Common myeloid progenitor, CD34-positive (primary cell): ENCODE data around the gene PCLO.

Experiments used
- CTCF ChIA-PET: fragments of 350-600 bp; sonication (Branson Sonifier 250); formaldehyde crosslinking; loops from one replicate; lab custom pipeline; 2021; ENCODE audit warnings: antibody characterized with exemption; lab: Charles Lee
- POLR2A ChIA-PET: fragments of 350-600 bp; sonication (Branson Sonifier 250); formaldehyde crosslinking; loops from one replicate; lab custom pipeline; 2021; ENCODE audit warnings: antibody characterized with exemption; lab: Charles Lee
- DNase-seq, 3 donors: peaks; one replicate each; pipeline versions ENCODE4 v3.0.0 to v3.0.0-alpha.2; 2013
- H3K27ac ChIP-seq, 2 experiments: 1 replicate in 1 of 2; 2 replicates in 1 of 2; pipeline ENCODE4 v1.7.0; 2013; ENCODE audit warnings: inconsistent platforms in 2 of 2, low read length in 2 of 2, mild to moderate bottlenecking in 2 of 2, low read depth in 1 of 2, moderate library complexity in 1 of 2; ENCODE audit not compliant: severe bottlenecking in 2 of 2, insufficient read depth in 1 of 2, poor library complexity in 1 of 2
- H3K27me3 ChIP-seq, 5 experiments: replicated peaks in 2 of 5; 1 replicate in 3 of 5; 2 replicates in 2 of 5; pipeline versions ENCODE4 v1.6.1 to v1.7.0; 2013; ENCODE audit warnings: low read length in 4 of 5, mild to moderate bottlenecking in 2 of 5, moderate library complexity in 2 of 5, inconsistent platforms in 1 of 5; ENCODE audit not compliant: insufficient read depth in 5 of 5, control insufficient read depth in 4 of 5
- H3K36me3 ChIP-seq, 4 experiments: 1 replicate in 2 of 4; 2 replicates in 2 of 4; pipeline versions ENCODE4 v1.6.1 to v1.7.0; 2013; ENCODE audit warnings: low read length in 3 of 4, control low read depth in 1 of 4, mild to moderate bottlenecking in 1 of 4; ENCODE audit not compliant: control insufficient read depth in 4 of 4, insufficient read depth in 4 of 4
- H3K4me1 ChIP-seq, 4 experiments: 1 replicate in 3 of 4; 2 replicates in 1 of 4; pipeline versions ENCODE4 v1.6.1 to v1.7.1; 2013; ENCODE audit warnings: low read length in 3 of 4, mild to moderate bottlenecking in 3 of 4, control low read depth in 1 of 4, inconsistent platforms in 1 of 4, moderate library complexity in 1 of 4; ENCODE audit not compliant: control insufficient read depth in 4 of 4, insufficient read depth in 4 of 4; ENCODE audit errors: control extremely low read depth in 1 of 4
- H3K4me3 ChIP-seq, 7 experiments: 1 replicate in 4 of 7; 2 replicates in 3 of 7; pipeline versions ENCODE4 v1.5.1 to v1.7.0; 2013; ENCODE audit warnings: mild to moderate bottlenecking in 7 of 7, low read length in 6 of 7, moderate library complexity in 6 of 7, inconsistent platforms in 2 of 7, low read depth in 2 of 7, control low read depth in 1 of 7; ENCODE audit not compliant: insufficient read depth in 4 of 7, control insufficient read depth in 1 of 7; ENCODE audit errors: extremely low read depth in 1 of 7
- H3K9me3 ChIP-seq, 5 experiments: 1 replicate in 4 of 5; 2 replicates in 1 of 5; pipeline versions ENCODE4 v1.6.1 to v1.7.1; 2013; ENCODE audit warnings: low read length in 4 of 5, mild to moderate bottlenecking in 2 of 5, inconsistent platforms in 1 of 5, low read depth in 1 of 5, moderate library complexity in 1 of 5; ENCODE audit not compliant: control insufficient read depth in 4 of 5, insufficient read depth in 2 of 5; ENCODE audit errors: control extremely low read depth in 1 of 5
- WGBS: methylation state at CpG from one replicate; pipeline ENCODE4 v1.1.5; 2013; ENCODE audit not compliant: insufficient coverage; 5-methylcytosine and 5-hydroxymethylcytosine counted together

The PCLO gene

GRCh38 chr7:83142365-83142764, 20.3 kb downstream of the PCLO start:
- no peaks in the 10 kb centered on the region for H3K36me3 ChIP-seq
- WGBS: 100% methylated on average over 1 of the region's 2 CpGs
- H3K27me3 ChIP-seq: no peaks in the 10 kb centered on the region
- H3K27ac ChIP-seq: no peak overlapping the region
- no peak overlapping the region for H3K4me3 ChIP-seq
- POLR2A ChIA-PET: no interaction called here
- CTCF ChIA-PET: no interaction called here
- no peak for DNase-seq
- H3K9me3 ChIP-seq: peaks cover 0 to 2% (median 0%) of the 10 kb centered on the region in 5 experiments
- no peaks in the 10 kb centered on the region for H3K4me1 ChIP-seq

GRCh38 chr7:83141927-83142326, 20.8 kb downstream of the PCLO start:
- Histone ChIP-seq H3K36me3 (no peaks in the 10 kb centered on the region), H3K4me3 (no peak overlapping the region), H3K4me1 (no peaks in the 10 kb centered on the region), H3K27me3 (no peaks in the 10 kb centered on the region), H3K27ac (no peak overlapping the region), H3K9me3 (peaks cover 0 to 2% (median 0%) of the 10 kb centered on the region in 5 experiments)
- DNase-seq: no peak
- ChIA-PET CTCF (no interaction called here), POLR2A (no interaction called here)
- WGBS: 91% methylated on average over 1 of the region's 3 CpGs

GRCh38 chr7:83130623-83131545, 31.8 kb downstream of the PCLO start:
- DNase-seq: no peak
- H3K9me3 ChIP-seq: no peaks in the 10 kb centered on the region
- no peak overlapping the region for H3K4me3 ChIP-seq
- no peak overlapping the region for H3K27ac ChIP-seq
- no peaks in the 10 kb centered on the region for H3K36me3 ChIP-seq
- ChIA-PET POLR2A (no interaction called here), CTCF (no interaction called here)
- H3K4me1 ChIP-seq: no peaks in the 10 kb centered on the region
- 61% methylated on average over 3 of the region's 5 CpGs for whole genome bisulfite sequencing
- H3K27me3 ChIP-seq: no peaks in the 10 kb centered on the region

GRCh38 chr7:83130191-83130590, 32.5 kb downstream of the PCLO start:
- H3K4me3 ChIP-seq: no peak overlapping the region
- no peaks in the 10 kb centered on the region for H3K36me3 ChIP-seq
- H3K4me1 ChIP-seq: no peaks in the 10 kb centered on the region
- DNase-seq: no peak
- WGBS: 97% methylated on average over 3 of the region's 5 CpGs
- no peaks in the 10 kb centered on the region for H3K27me3 ChIP-seq
- no peaks in the 10 kb centered on the region for H3K9me3 ChIP-seq
- ChIA-PET POLR2A (no interaction called here), CTCF (no interaction called here)
- H3K27ac ChIP-seq: no peak overlapping the region

- Histone ChIP-seq H3K9me3 (peaks cover 0 to 11% (median 5%) of the 10 kb centered on the region in 5 experiments), H3K36me3 (no peaks in the 10 kb centered on the region), H3K27me3 (no peaks in the 10 kb centered on the region), H3K27ac (no peak overlapping the region), H3K4me1 (no peaks in the 10 kb centered on the region), H3K4me3 (no peak overlapping the region)
- no CpG with 5 or more reads among the region's 2 CpGs for WGBS
- DNase-seq: no peak
- CTCF ChIA-PET: no interaction called here
- POLR2A ChIA-PET: no interaction called here
Observed at GRCh38 chr7:83119494-83119893, 43.2 kb downstream of the PCLO start.

GRCh38 chr7:83119026-83119382, 43.7 kb downstream of the PCLO start:
- CTCF ChIA-PET: no interaction called here
- no peaks in the 10 kb centered on the region for H3K36me3 ChIP-seq
- H3K27me3 ChIP-seq: no peaks in the 10 kb centered on the region
- no peak overlapping the region for H3K27ac ChIP-seq
- H3K9me3 ChIP-seq: peaks cover 0 to 11% (median 5%) of the 10 kb centered on the region in 5 experiments
- H3K4me1 ChIP-seq: no peaks in the 10 kb centered on the region
- no peak for DNase-seq
- 83% methylated on average over 1 of the region's 1 CpG for WGBS
- POLR2A ChIA-PET: no interaction called here
- H3K4me3 ChIP-seq: no peak overlapping the region

- no peak for DNase-seq
- CTCF ChIA-PET: no interaction called here
Observed at GRCh38 chr7:83118347-83119025, 44.2 kb downstream of the PCLO start.

More at GRCh38 chr7:83118347-83119025, 44.2 kb downstream of the PCLO start:
- no peaks in the 10 kb centered on the region for H3K27me3 ChIP-seq
- no CpG with 5 or more reads among the region's 3 CpGs for WGBS
- H3K4me3 ChIP-seq: no peak overlapping the region
- H3K9me3 ChIP-seq: peaks cover 0 to 11% (median 5%) of the 10 kb centered on the region in 5 experiments
- H3K27ac ChIP-seq: no peak overlapping the region
- H3K36me3 ChIP-seq: no peaks in the 10 kb centered on the region
- H3K4me1 ChIP-seq: no peaks in the 10 kb centered on the region
- POLR2A ChIA-PET: no interaction called here
